Smooth muscle cell (in vitro differentiated cells): Measurements from ENCODE around the gene DAGLB. TPM values are rescaled to one million over a fixed set of nuclear protein-coding genes. Genes with fewer than 3 reads are reported as not detected.

Experiments used
- DNase-seq: peaks from one replicate; lab custom pipeline; 2025; ENCODE audit not compliant: unreplicated experiment; lab: John Stamatoyannopoulos, UW
- H2AFZ ChIP-seq: fragments of 200-600 bp; sonication (generic); 2 replicates; pipeline ENCODE4 v1.6.0; 2016; ENCODE audit warnings: antibody characterized with exemption, low read depth, mild to moderate bottlenecking
- H3F3A ChIP-seq: fragments of 200-600 bp; sonication (generic); 2 replicates; pipeline ENCODE4 v1.6.0; 2017; ENCODE audit warnings: antibody characterized with exemption, low read depth
- H3K27ac ChIP-seq: fragments of 200-600 bp; sonication (generic); 2 replicates; pipeline ENCODE4 v1.5.1; 2016; ENCODE audit warnings: low read depth, mild to moderate bottlenecking
- H3K27me3 ChIP-seq: fragments of 200-600 bp; sonication (generic); 2 replicates; pipeline ENCODE4 v1.6.1; 2016; ENCODE audit warnings: low read depth, mild to moderate bottlenecking
- H3K36me3 ChIP-seq: fragments of 200-600 bp; sonication (generic); 2 replicates; pipeline ENCODE4 v1.5.1; 2016; ENCODE audit warnings: low read depth
- H3K4me1 ChIP-seq: fragments of 200-600 bp; sonication (generic); 2 replicates; pipeline ENCODE4 v1.5.1; 2016; ENCODE audit warnings: low read depth
- H3K4me2 ChIP-seq: fragments of 200-600 bp; sonication (generic); 2 replicates; pipeline ENCODE4 v1.6.0; 2016; ENCODE audit warnings: mild to moderate bottlenecking
- H3K4me3 ChIP-seq: fragments of 200-600 bp; sonication (generic); 2 replicates; pipeline ENCODE4 v1.5.1; 2016; ENCODE audit warnings: mild to moderate bottlenecking
- H3K79me2 ChIP-seq: fragments of 200-600 bp; sonication (generic); 2 replicates; pipeline ENCODE4 v1.6.0; 2016; ENCODE audit warnings: low read depth, mild to moderate bottlenecking
- H3K9ac ChIP-seq: fragments of 200-600 bp; sonication (generic); 2 replicates; pipeline ENCODE4 v1.6.0; 2016; ENCODE audit warnings: low read depth
- H3K9me3 ChIP-seq: fragments of 200-600 bp; sonication (generic); replicated peaks from 2 replicates; pipeline ENCODE4 v1.5.1; 2016; ENCODE audit warnings: low read depth
- H4K20me1 ChIP-seq: fragments of 200-600 bp; sonication (generic); 2 replicates; pipeline ENCODE4 v1.6.0; 2016; ENCODE audit warnings: low read depth
- CTCF ChIP-seq: fragments of 200-600 bp; sonication (generic); IDR thresholded peaks from 2 replicates; pipeline ENCODE4 v1.5.1; 2017; ENCODE audit warnings: borderline replicate concordance, mild to moderate bottlenecking, antibody characterized with exemption; ENCODE audit not compliant: insufficient read depth, poor library complexity, severe bottlenecking
- WGBS: methylation state at CpG from one replicate; pipeline ENCODE4 v1.1.7; 2016; ENCODE audit warnings: low lambda C conversion rate; 5-methylcytosine and 5-hydroxymethylcytosine counted together
- polyA plus RNA-seq: library from polyadenylated mRNA; unstranded; fragments of >200 nt; fragmentation: Nextera tagmentation; extraction: Ambion mirVana; gene quantifications from 2 replicates; pipeline ENCODE4 v1.2.1, GENCODE V29; 2016
- total RNA-seq: library from RNA; depleted of rRNA; stranded (reverse); fragments of >200 nt; gene quantifications from 2 replicates; pipeline ENCODE4 v1.2.3, GENCODE V29; 2014

Gene DAGLB
- total and polyA plus RNA-seq, 2 experiments from 2014 or later, result 14.1 to 21.3 TPM

- Histone ChIP-seq H3F3A (peaks cover 9% of the 10 kb centered on the region), H3K9me3 (no peaks in the 10 kb centered on the region), H3K4me1 (no peaks in the 10 kb centered on the region), H2AFZ (no peak overlapping the region), H4K20me1 (peaks cover 32% of the 10 kb centered on the region), H3K27me3 (no peaks in the 10 kb centered on the region), H3K36me3 (no peaks in the 10 kb centered on the region), H3K79me2 (peaks cover 17% of the 10 kb centered on the region), H3K27ac (no peak overlapping the region), H3K4me3 (no peak overlapping the region), H3K4me2 (no peak overlapping the region), H3K9ac (no peak overlapping the region)
- no peak for TF ChIP-seq CTCF
- DNase-seq, result no peak
- 97% methylated on average over 17 of the region's 17 CpGs for WGBS
Measured at GRCh38 chr7:6433784-6434615, 13.8 kb downstream of the DAGLB start.

- Histone ChIP-seq H3K27ac (no peak overlapping the region), H3K9ac (no peak overlapping the region), H4K20me1 (peaks cover 24% of the 10 kb centered on the region), H3K4me3 (no peak overlapping the region), H3K9me3 (no peaks in the 10 kb centered on the region), H3F3A (peaks cover 9% of the 10 kb centered on the region), H3K27me3 (no peaks in the 10 kb centered on the region), H3K4me2 (no peak overlapping the region), H3K4me1 (no peaks in the 10 kb centered on the region), H3K79me2 (peaks cover 5% of the 10 kb centered on the region), H3K36me3 (no peaks in the 10 kb centered on the region), H2AFZ (no peak overlapping the region)
- no peak for DNase-seq
- no peak for TF ChIP-seq CTCF
- 100% methylated on average over 6 of the region's 6 CpGs for WGBS
Measured at GRCh38 chr7:6432781-6433180, 15.0 kb downstream of the DAGLB start.

GRCh38 chr7:6430974-6431373, 16.8 kb downstream of the DAGLB start:
- Histone ChIP-seq H3K9me3 (no peaks in the 10 kb centered on the region), H2AFZ (no peak overlapping the region), H3K79me2 (no peaks in the 10 kb centered on the region), H3K27ac (peak overlapping the region; percentile 52), H3K9ac (no peak overlapping the region), H3K36me3 (no peaks in the 10 kb centered on the region), H3F3A (peaks cover under 1% of the 10 kb centered on the region), H3K4me1 (no peaks in the 10 kb centered on the region), H3K4me3 (no peak overlapping the region), H3K27me3 (no peaks in the 10 kb centered on the region), H4K20me1 (peaks cover 7% of the 10 kb centered on the region), H3K4me2 (no peak overlapping the region)
- 94% methylated on average over 12 of the region's 12 CpGs for WGBS
- no peak for TF ChIP-seq CTCF
- DNase-seq, result no peak
